Endometrium (tissue), 2 donors: ENCODE data around the gene TTN.

Source experiments
- FAIRE-seq: peaks from 2 replicates; lab custom pipeline; 2012; peaks lifted over from hg19 to GRCh38; lab: Jason Lieb, UNC
- donor health status: control.
- donor health status: control.

TTN gene

DNA sequence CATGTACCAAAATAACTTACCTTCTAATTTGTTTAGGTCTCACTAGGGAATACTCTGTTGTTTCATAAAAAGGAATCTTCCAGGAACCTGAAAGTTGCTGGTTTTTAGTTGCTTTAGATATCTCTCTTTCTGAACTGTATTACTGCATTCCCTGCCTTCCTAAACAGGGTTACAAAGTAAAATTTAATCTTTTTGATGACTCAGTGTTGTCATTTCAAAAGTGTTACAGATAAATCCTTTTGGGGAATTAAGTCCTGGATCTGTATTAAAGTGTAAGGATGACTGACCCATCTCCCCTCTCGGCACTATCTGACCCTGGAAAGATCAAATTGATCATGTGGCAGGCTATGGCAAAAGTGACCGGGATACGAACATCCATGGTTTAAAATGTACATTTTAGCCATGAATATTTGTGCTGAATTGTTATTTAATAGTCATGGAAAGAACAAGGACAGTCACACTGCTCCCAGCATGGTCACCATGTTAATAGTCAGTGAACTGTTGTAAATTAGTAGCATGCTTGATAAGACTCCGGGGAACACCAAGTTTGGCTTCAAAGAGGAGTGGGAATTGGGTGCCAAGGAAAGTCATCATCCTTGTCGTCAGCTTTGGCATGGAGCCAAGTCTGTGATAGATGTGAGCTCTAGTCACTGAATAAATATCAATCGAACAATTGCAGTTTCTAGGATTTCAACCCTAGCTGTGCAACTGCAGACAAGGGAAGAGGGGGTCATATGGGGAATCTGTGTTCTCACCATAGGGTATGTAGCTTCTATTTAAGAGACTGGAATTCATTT, 322.8 kb downstream of the TTN start:
- no peak for FAIRE-seq

DNA sequence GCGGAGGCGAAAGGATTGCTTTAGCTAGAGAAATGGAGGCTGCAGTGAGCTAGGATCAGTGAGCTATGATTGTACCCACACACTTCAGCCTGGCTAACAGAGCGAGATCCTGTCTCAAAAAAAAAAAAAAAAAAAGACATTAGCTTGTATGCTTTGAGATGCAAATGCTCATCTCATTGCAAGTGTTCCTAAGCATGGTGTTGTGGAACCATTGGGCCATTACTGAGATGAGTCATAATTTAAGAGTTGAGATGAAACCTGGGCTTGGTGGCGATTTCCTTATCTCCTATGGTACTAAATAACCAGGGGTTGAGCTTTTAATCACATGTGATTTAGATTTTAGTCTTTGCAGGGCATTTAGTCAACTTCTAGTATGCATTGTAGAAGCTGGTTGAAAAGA, 324.8 kb downstream of the TTN start:
- FAIRE-seq: no peak

DNA sequence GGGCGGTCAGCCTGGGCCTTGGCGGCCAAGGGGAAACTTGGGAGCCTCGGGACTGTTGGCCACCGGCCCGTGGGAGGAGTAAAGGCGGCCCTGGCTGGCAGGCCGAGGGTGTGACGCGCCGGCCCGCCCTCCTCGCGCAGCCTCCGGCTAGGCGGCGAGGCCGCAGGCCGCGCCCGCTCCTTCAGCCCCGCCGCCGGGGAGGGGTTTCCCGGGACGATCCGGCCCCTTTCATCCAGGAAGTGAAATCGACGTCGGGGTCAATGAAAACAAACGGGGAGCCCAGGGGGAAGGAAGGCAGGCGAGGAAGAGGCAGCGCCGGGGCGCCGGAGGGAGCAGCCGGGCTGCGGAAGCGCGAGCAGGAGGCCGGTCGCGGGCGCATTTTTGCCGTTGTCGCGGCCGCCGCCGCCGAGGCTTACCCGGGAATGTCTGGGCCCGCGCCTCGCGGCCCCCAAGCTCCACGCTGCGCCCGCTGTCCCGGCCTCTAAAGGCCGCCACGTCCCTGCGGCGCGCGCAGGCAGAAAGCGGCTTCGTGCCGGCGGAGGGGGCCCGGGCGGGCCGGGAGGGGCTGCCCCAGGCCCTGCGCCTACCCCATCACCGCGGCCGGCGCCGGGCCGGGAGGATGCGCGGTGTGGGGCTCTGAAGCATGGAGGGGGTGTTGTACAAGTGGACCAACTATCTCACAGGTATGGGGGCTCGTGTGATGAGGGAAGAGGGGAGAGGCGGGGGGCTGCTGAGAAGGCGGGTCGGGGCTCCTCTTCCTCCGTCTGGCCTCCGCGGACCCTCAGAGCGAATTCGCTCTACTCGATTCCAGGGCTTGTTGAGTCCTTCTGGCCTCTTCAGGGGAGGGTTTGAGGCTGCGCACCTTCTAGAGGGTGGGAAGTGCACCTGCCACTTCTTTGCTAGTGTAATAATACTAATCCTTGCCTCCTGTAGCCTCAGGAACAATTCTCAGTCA, 326.7 kb downstream of the TTN start, which contains the start of gene PLEKHA3:
TSS of gene PLEKHA3 (plus strand) at position 231 of the 955 bp plus-strand sequence. CDS start at position 644, 413 bp downstream.
- FAIRE-seq: no peak

DNA sequence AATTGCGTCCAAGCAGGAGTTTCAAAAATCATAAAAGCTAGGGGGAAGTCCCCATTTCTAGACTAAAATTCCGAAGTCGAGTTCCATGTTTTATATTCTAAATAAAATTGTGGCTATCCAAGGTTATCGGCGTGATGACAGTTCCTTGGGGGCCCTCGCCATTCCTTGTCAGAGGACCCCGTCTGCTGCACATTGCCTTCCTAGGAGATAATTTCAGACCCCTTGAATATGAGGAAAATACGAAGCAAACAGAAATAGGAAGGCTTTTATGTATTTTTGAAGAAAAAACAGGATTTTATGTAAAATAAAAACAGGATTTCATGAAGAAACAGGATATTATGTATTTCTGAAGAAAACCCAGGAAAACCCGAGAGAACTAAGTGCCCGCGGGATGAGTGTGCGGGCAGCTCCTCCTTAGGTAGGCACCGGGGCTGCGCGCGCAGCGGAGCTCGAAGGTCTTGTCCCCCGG, 327.4 kb downstream of the TTN start:
- no peak for FAIRE-seq

DNA sequence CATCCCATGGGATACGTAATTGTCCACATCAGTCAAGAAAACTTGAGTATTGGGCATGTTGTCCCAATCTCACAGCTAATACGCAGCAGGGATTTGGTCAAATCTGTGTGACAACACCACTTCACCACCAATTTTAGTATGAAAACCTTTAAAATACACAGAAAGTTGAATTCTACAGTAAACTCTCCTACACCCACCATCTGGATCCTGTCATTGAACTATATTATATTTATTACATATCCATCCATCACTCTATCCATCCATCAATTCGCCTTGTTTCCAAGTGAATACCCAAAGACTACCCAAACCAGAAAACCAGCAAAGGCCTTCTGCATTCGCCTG, 328.0 kb downstream of the TTN start:
- no peak for FAIRE-seq

DNA sequence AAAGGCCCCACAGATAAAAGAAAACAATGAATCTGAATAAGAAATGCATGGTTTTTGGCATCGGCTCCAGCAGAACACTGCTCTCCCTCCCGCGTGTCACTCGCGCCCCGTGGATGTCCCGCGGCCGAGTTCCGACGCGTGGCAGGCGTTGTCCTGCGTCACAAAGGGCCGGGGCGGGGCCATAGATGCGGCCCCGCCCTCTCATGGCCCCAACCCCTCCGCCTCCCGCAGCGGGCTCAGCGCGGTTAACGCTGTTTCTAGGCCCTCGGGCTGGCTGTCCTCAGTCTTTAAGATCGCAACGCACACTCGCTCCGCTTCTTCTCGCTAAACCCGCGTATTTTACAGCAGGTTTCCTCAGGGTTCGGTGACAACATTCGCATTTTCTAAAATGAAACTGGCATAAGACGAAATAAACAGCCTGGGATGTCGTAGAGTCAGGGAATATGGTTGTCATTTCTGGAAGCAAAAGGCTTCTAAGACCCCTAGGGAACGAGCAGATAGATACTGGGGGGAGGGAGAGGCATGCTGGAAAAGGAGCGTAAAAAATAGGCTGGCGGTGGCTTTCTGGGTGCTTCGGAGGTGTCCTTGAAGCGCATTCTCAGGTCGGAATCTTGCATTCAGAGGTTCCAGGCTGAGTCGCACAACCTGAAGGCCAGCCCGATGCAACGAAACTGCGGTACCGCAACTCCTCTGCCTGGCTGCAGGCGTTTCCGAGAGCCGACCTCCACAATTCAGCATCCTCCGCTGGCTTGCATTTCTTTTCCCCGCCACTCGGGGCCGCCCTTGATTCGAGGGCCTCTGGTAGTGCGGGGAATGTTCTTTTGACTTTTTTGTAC, 328.6 kb downstream of the TTN start, which contains the start of gene FKBP7:
TSS of gene FKBP7 (minus strand) at position 162 of the 836 bp plus-strand sequence. CDS start at position 61, 101 bp downstream.
- no peak for FAIRE-seq

DNA sequence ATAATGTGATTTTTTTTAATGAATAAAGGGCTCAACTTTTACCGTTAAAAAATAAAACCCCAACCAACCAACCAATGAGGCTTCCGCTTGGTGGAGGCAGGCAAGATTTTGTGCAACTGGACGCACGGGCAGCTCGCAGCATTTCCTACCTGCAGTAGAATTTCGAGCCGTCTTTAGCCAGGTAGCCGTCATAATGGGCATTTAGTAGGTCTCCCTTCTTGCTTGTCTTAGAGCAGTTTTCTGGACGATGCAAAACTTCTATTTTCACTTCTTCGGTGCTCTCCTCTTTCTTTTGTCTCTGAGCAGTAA, 329.1 kb downstream of the TTN start:
- FAIRE-seq: no peak

DNA sequence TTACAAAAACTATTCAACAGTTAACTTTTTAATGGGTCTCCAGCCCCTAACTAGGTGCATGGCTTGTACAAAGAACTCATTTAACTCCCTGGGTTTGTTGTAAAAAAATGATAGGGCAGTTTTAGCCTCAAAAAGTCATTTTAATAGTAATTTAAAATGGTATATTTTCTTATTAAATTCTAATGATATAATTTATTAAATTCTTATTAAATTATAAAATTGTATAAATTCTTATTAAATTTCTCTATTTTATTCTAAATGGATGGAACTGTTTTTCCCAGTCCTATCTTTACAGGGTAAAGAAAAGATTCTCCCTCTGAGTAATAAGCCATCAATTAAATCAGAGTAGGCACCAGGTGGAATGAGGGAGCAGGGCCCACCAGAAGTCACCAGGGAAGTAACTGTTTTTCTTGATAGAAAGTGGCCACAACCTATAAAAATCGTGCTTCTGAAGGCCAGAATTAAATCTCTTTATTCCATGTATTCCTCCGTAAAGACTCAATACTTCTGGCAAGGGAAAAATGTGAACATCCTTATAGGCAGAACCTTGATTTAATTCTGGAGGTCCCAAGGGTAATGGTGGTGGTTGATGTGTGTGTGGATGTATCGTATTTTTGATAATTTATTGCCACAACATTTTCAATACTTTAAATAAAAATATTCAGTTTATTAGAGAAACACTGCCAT, 329.6 kb downstream of the TTN start:
- no peak for FAIRE-seq

DNA sequence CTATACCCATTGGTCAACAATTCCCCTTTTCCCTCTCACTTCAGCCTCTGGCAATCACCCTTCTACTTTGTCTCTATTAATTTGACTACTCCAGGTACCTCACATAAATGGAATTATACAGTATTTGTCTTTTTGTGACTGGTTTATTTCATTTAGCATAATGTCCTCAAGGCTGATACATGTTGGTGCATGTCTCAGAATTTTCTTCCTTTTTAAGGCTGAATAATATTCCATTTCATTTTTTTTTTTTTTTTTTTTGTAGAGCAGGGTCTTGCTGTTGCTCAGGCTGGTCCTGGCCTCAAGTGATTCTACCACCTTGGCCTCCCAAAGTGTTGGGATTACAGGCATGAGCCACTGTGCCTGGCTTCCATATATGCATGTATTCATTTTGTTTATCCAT, 330.7 kb downstream of the TTN start:
- no peak for FAIRE-seq
